ENCODE results near the gene GZF1.

The GZF1 gene

GRCh38 chr20:23370873-23371272 lies 8.9 kb downstream of the GZF1 start:
- ATAC-seq, result no peak
- TF ChIP-seq ZFP30 (CRISPR knock-in tag; IDR thresholded peaks at IDR 0.05), result no peak
- no peak for TF ChIP-seq ISL1 (CRISPR knock-in tag; IDR thresholded peaks at IDR 0.05)
- TF ChIP-seq SNAI2 (CRISPR knock-in tag; IDR thresholded peaks at IDR 0.05), result no peak
- TF ChIP-seq PATZ1 (CRISPR knock-in tag; IDR thresholded peaks at IDR 0.05; ENCODE audit: borderline replicate concordance), result no peak
- TF ChIP-seq BACH2 (CRISPR knock-in tag; IDR thresholded peaks at IDR 0.05; ENCODE audit: borderline replicate concordance), result no peak
- TF ChIP-seq ESRRG (CRISPR knock-in tag; IDR thresholded peaks at IDR 0.05), result no peak

GRCh38 chr20:23371496-23371895 lies 9.5 kb downstream of the GZF1 start:
- no peak for ATAC-seq
- no peak for TF ChIP-seq TSHZ2 (CRISPR knock-in tag; IDR thresholded peaks at IDR 0.05)
- no peak for TF ChIP-seq POU6F1 (CRISPR knock-in tag; IDR thresholded peaks at IDR 0.05; ENCODE audit: borderline replicate concordance, low read depth)
- TF ChIP-seq CSDC2 (CRISPR knock-in tag; IDR thresholded peaks at IDR 0.05), result no peak
- TF ChIP-seq ARNTL (CRISPR knock-in tag; IDR thresholded peaks at IDR 0.05; ENCODE audit: borderline replicate concordance, low read depth), result no peak
- no peak for TF ChIP-seq SNAI2 (CRISPR knock-in tag; IDR thresholded peaks at IDR 0.05)
- TF ChIP-seq ZNF565 (CRISPR knock-in tag; conservative IDR thresholded peaks at IDR 0.05; ENCODE audit: low read depth), result no peak
- no peak for TF ChIP-seq ZNF8 (CRISPR knock-in tag; IDR thresholded peaks at IDR 0.05)
- no peak for TF ChIP-seq BACH2 (CRISPR knock-in tag; IDR thresholded peaks at IDR 0.05; ENCODE audit: borderline replicate concordance)
- no peak for TF ChIP-seq OSR1 (CRISPR knock-in tag; IDR thresholded peaks at IDR 0.05)
- TF ChIP-seq GLIS3 (CRISPR knock-in tag; IDR thresholded peaks at IDR 0.05), result no peak

- TF ChIP-seq CSRNP3 (CRISPR knock-in tag; IDR thresholded peaks at IDR 0.05) (no peak), ISL1 (CRISPR knock-in tag; IDR thresholded peaks at IDR 0.05) (no peak), TSHZ2 (CRISPR knock-in tag; IDR thresholded peaks at IDR 0.05) (no peak), TOX (CRISPR knock-in tag; IDR thresholded peaks at IDR 0.05; ENCODE audit: borderline replicate concordance) (no peak), ZNF70 (CRISPR knock-in tag; IDR thresholded peaks at IDR 0.05) (no peak), ZNF565 (CRISPR knock-in tag; conservative IDR thresholded peaks at IDR 0.05; ENCODE audit: low read depth) (no peak), PATZ1 (CRISPR knock-in tag; IDR thresholded peaks at IDR 0.05; ENCODE audit: borderline replicate concordance) (no peak), ESRRG (CRISPR knock-in tag; IDR thresholded peaks at IDR 0.05) (no peak), ZFP3 (CRISPR knock-in tag; IDR thresholded peaks at IDR 0.05) (no peak), SNAI2 (CRISPR knock-in tag; IDR thresholded peaks at IDR 0.05) (no peak), ZFP30 (CRISPR knock-in tag; IDR thresholded peaks at IDR 0.05) (no peak), TCF4 (CRISPR knock-in tag; IDR thresholded peaks at IDR 0.05; ENCODE audit: borderline replicate concordance) (no peak), GLIS3 (CRISPR knock-in tag; IDR thresholded peaks at IDR 0.05) (no peak), CREB5 (CRISPR knock-in tag; IDR thresholded peaks at IDR 0.05; ENCODE audit: low read depth) (no peak), ZC3H10 (CRISPR knock-in tag; IDR thresholded peaks at IDR 0.05) (no peak)
- no peak for ATAC-seq
Observed at GRCh38 chr20:23374441-23374840, 12.5 kb downstream of the GZF1 start.
